OCI-LY1 (cell line): ENCODE data around the gene AREL1.

ENCODE experiments used
- H2AFZ ChIP-seq: fragments of 200-600 bp; sonication (generic), shearing (Covaris generic); 2 replicates; pipeline ENCODE4 v1.6.0; 2014; ENCODE audit warnings: antibody characterized with exemption, mild to moderate bottlenecking, low read length
- H3F3A ChIP-seq: fragments of 200-600 bp; sonication (generic), shearing (Covaris generic); 2 replicates; pipeline ENCODE4 v1.6.0; 2014; ENCODE audit warnings: mild to moderate bottlenecking, antibody characterized with exemption, low read length, moderate library complexity; ENCODE audit not compliant: insufficient read depth
- H3K27ac ChIP-seq: fragments of 200-600 bp; sonication (generic); 2 replicates; pipeline ENCODE4 v1.5.1; 2014; ENCODE audit warnings: low read length, mixed run types, mild to moderate bottlenecking, low read depth; ENCODE audit not compliant: poor library complexity, severe bottlenecking
- H3K27me3 ChIP-seq: fragments of 200-600 bp; sonication (generic); 2 replicates; pipeline ENCODE4 v1.6.0; 2014; ENCODE audit warnings: antibody characterized with exemption, mild to moderate bottlenecking, low read length, moderate library complexity; ENCODE audit not compliant: insufficient read depth
- H3K36me3 ChIP-seq: fragments of 200-600 bp; sonication (generic); 2 replicates; pipeline ENCODE4 v1.6.1; 2014; ENCODE audit warnings: mild to moderate bottlenecking, antibody characterized with exemption, low read length, moderate library complexity, mixed read lengths; ENCODE audit not compliant: insufficient read depth
- H3K4me1 ChIP-seq: fragments of 200-600 bp; sonication (generic); 2 replicates; pipeline ENCODE4 v1.5.1; 2014; ENCODE audit warnings: mild to moderate bottlenecking, low read length, moderate library complexity; ENCODE audit not compliant: insufficient read depth, severe bottlenecking
- H3K4me2 ChIP-seq: fragments of 200-600 bp; sonication (generic), shearing (Covaris generic); 2 replicates; pipeline ENCODE4 v1.6.1; 2014; ENCODE audit warnings: low read length
- H3K4me3 ChIP-seq: fragments of 200-600 bp; sonication (generic); 2 replicates; pipeline ENCODE4 v1.5.1; 2014; ENCODE audit warnings: low read length, low read depth, mild to moderate bottlenecking, mixed read lengths; ENCODE audit not compliant: poor library complexity, severe bottlenecking
- H3K79me2 ChIP-seq: fragments of 200-600 bp; shearing (Covaris generic); 2 replicates; pipeline ENCODE4 v1.6.1; 2016; ENCODE audit warnings: mixed run types, low read length, mixed read lengths; ENCODE audit not compliant: insufficient read depth
- H3K9ac ChIP-seq: fragments of 200-600 bp; sonication (generic), shearing (Covaris generic); 2 replicates; pipeline ENCODE4 v1.6.1; 2014; ENCODE audit warnings: mild to moderate bottlenecking, low read length, mixed read lengths
- H3K9me2 ChIP-seq: fragments of 200-600 bp; sonication (generic), shearing (Covaris generic); 2 replicates; pipeline ENCODE4 v1.6.1; 2014; ENCODE audit warnings: low read depth, mild to moderate bottlenecking, low read length, mixed read lengths
- H3K9me3 ChIP-seq: fragments of 200-600 bp; shearing (Covaris generic); 2 replicates; pipeline ENCODE4 v1.6.1; 2014; ENCODE audit warnings: low read length, mixed read lengths
- H4K20me1 ChIP-seq: fragments of 200-600 bp; sonication (generic), shearing (Covaris generic); 2 replicates; pipeline ENCODE4 v1.6.0; 2016; ENCODE audit warnings: mild to moderate bottlenecking, low read length; ENCODE audit not compliant: insufficient read depth
- CTCF ChIP-seq: fragments of 200-600 bp; sonication (generic), shearing (Covaris generic); IDR thresholded peaks from 2 replicates; pipeline ENCODE4 v1.5.1; 2017; ENCODE audit warnings: mild to moderate bottlenecking, antibody characterized with exemption, low read length, moderate library complexity, mixed read lengths
- EZH2 ChIP-seq: fragments of 200-600 bp; sonication (generic), shearing (Covaris generic); IDR thresholded peaks from 2 replicates; pipeline ENCODE4 v1.8.0; 2017; ENCODE audit warnings: borderline replicate concordance, mixed run types, mild to moderate bottlenecking, antibody characterized with exemption, low read length, moderate library complexity, mixed read lengths

AREL1 gene

DNA sequence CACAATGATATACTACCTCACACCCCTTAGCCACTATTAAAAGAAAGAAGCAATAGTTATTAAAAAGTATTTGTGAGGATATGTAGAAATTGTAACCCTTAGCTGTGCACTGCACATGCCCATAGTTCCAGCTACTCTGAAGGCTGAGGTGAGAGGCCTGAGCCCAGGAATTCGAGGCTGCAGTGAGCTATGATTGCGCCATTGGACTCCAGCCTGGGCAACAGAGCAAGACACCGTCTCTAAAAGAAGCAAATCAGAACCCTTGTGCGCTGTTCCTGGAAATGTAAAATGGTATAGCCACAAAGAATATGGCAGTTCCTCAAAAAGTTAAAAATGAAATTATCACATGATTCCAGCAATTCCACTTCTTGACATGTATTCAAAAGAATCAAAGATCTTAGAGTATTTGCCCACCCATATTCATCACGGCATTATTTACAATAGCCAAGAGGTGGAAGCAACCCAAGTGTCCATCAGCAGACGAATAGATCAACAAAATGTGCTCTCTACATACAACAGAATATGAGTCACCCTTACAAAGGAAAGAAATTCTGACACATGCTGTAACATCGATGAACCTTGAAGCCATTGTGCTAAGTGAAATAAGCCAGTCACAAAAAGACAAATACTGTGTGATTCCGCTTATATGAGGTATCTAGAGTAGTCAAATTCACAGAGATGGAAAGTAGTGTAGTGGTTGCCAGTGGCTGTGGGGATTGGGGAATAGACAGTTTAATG is 26.6 kb upstream of the AREL1 start:
- H3K4me2 ChIP-seq: no peak overlapping the region
- no peak overlapping the region for H2AFZ ChIP-seq
- no peaks in the 10 kb centered on the region for H3K9me3 ChIP-seq
- no peak overlapping the region for H3K9ac ChIP-seq
- no peaks in the 10 kb centered on the region for H3F3A ChIP-seq
- H3K27me3 ChIP-seq: no peaks in the 10 kb centered on the region
- no peaks in the 10 kb centered on the region for H4K20me1 ChIP-seq
- H3K9me2 ChIP-seq: no peaks in the 10 kb centered on the region
- peaks cover 40% of the 10 kb centered on the region for H3K36me3 ChIP-seq
- no peak overlapping the region for H3K27ac ChIP-seq
- no peak overlapping the region for H3K4me3 ChIP-seq
- no peak for TF ChIP-seq EZH2
- no peak for TF ChIP-seq CTCF
- no peaks in the 10 kb centered on the region for H3K4me1 ChIP-seq
- no peaks in the 10 kb centered on the region for H3K79me2 ChIP-seq

DNA sequence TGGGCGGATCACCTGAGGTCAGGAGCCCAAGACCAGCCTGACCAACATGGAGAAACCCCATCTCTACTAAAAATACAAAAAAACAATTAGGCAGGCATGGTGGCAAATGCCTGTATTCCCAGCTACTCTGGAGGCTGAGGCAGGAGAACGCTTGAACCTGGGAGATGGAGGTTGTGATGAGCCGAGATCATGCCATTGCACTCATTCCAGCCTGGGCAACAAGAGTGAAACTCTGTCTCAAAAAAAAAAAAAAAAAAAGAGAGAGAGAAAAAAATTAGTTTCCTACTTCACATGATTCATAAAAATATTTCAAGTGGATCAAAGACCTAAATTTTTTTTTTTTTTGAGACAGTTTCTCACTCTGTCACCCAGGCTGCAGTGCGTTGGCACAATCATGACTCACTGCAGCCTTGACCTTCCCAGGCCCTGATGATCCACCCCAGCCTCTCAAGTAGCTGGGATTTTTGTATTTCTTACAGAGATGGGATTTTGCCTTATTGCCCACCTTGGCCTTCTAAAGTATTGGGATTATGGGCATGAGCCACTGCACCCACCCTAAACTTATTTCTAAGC is 25.0 kb upstream of the AREL1 start:
- H4K20me1 ChIP-seq: no peaks in the 10 kb centered on the region
- no peaks in the 10 kb centered on the region for H3K27me3 ChIP-seq
- H3K27ac ChIP-seq: no peak overlapping the region
- H3K36me3 ChIP-seq: peaks cover 54% of the 10 kb centered on the region
- no peaks in the 10 kb centered on the region; the same call in 1 of the 2 replicates for H3F3A ChIP-seq
- H3K79me2 ChIP-seq: no peaks in the 10 kb centered on the region
- no peak overlapping the region for H3K4me3 ChIP-seq
- no peak for TF ChIP-seq EZH2
- TF ChIP-seq CTCF: no peak
- no peak overlapping the region for H3K9ac ChIP-seq
- no peaks in the 10 kb centered on the region for H3K9me3 ChIP-seq
- no peak overlapping the region for H2AFZ ChIP-seq
- H3K4me2 ChIP-seq: no peak overlapping the region
- H3K9me2 ChIP-seq: no peaks in the 10 kb centered on the region
- no peaks in the 10 kb centered on the region for H3K4me1 ChIP-seq

GRCh38 chr14:74735125-74735524 is 22.2 kb upstream of the AREL1 start:
- Histone ChIP-seq H3K9ac (no peak overlapping the region), H3K79me2 (no peaks in the 10 kb centered on the region), H3F3A (no peaks in the 10 kb centered on the region; the same call in 1 of the 2 replicates), H3K4me3 (no peak overlapping the region), H3K4me2 (no peak overlapping the region), H3K27me3 (no peaks in the 10 kb centered on the region), H3K9me3 (no peaks in the 10 kb centered on the region), H3K36me3 (peaks cover 69% of the 10 kb centered on the region), H3K4me1 (no peaks in the 10 kb centered on the region), H3K27ac (no peak overlapping the region), H4K20me1 (no peaks in the 10 kb centered on the region), H2AFZ (no peak overlapping the region), H3K9me2 (no peaks in the 10 kb centered on the region)
- TF ChIP-seq EZH2: no peak
- TF ChIP-seq CTCF: no peak
